Activated T-helper 17 cell treated with anti-CD3 and anti-CD28 coated beads, Interleukin-2, amount 50 U/mL, for 72 hours (primary cell): Measurements from ENCODE around the gene CLDN14. TPM values are rescaled to one million over a fixed set of nuclear protein-coding genes. Genes with fewer than 3 reads are reported as not detected.

ENCODE experiments used
- ATAC-seq: fragments of 150-1000 bp; cut with Tn5 transposase; replicated peaks from 2 replicates; pipeline ENCODE4 v1.10.0; 2021; ENCODE audit warnings: mild to moderate bottlenecking, moderate library complexity
- H3K27ac Mint-ChIP-seq: one replicate; pipeline ENCODE4 v1.8.0; 2022; ENCODE audit warnings: mixed read lengths
- H3K27me3 Mint-ChIP-seq: one replicate; pipeline ENCODE4 v1.8.0; 2022; ENCODE audit warnings: mixed read lengths
- H3K36me3 Mint-ChIP-seq: one replicate; pipeline ENCODE4 v1.8.0; 2022; ENCODE audit warnings: low read depth, mild to moderate bottlenecking, mixed read lengths
- H3K4me1 Mint-ChIP-seq: one replicate; pipeline ENCODE4 v1.8.0; 2022; ENCODE audit warnings: mixed read lengths
- H3K4me3 Mint-ChIP-seq: one replicate; pipeline ENCODE4 v1.8.0; 2022; ENCODE audit warnings: mild to moderate bottlenecking, mixed read lengths
- H3K9me3 Mint-ChIP-seq: one replicate; pipeline ENCODE4 v1.8.0; 2022; ENCODE audit warnings: mixed read lengths
- total RNA-seq, 2 donors: library from RNA; stranded (reverse); gene quantifications; one replicate each; pipeline ENCODE4 v1.2.3, GENCODE V29; 2022

The CLDN14 gene
- total RNA-seq, 2 donors from 2014 or later, result 0.69 TPM; not detected in 1

- no peaks in the 10 kb centered on the region for H3K4me1 Mint-ChIP-seq
- no peak for ATAC-seq
- H3K9me3 Mint-ChIP-seq, result peaks cover 4% of the 10 kb centered on the region
- no peak overlapping the region for H3K4me3 Mint-ChIP-seq
- H3K27ac Mint-ChIP-seq, result no peak overlapping the region
- no peaks in the 10 kb centered on the region for H3K36me3 Mint-ChIP-seq
- peaks cover 18% of the 10 kb centered on the region for H3K27me3 Mint-ChIP-seq
Observed at GRCh38 chr21:36470294-36470693, 9.6 kb downstream of the CLDN14 start.

- Mint-ChIP-seq H3K27ac (no peak overlapping the region), H3K36me3 (no peaks in the 10 kb centered on the region), H3K4me3 (no peak overlapping the region), H3K9me3 (no peaks in the 10 kb centered on the region), H3K27me3 (peaks cover 7% of the 10 kb centered on the region), H3K4me1 (no peaks in the 10 kb centered on the region)
- ATAC-seq, result no peak
Observed at GRCh38 chr21:36466061-36466511, 13.8 kb downstream of the CLDN14 start.

GRCh38 chr21:36465478-36465877, 14.4 kb downstream of the CLDN14 start:
- Mint-ChIP-seq H3K4me3 (no peak overlapping the region), H3K4me1 (no peaks in the 10 kb centered on the region), H3K9me3 (no peaks in the 10 kb centered on the region), H3K27me3 (peaks cover 7% of the 10 kb centered on the region), H3K36me3 (no peaks in the 10 kb centered on the region), H3K27ac (no peak overlapping the region)
- ATAC-seq, result no peak

GRCh38 chr21:36464590-36464989, 15.3 kb downstream of the CLDN14 start:
- ATAC-seq, result no peak
- peaks cover 7% of the 10 kb centered on the region for H3K27me3 Mint-ChIP-seq
- no peak overlapping the region for H3K27ac Mint-ChIP-seq
- no peaks in the 10 kb centered on the region for H3K4me1 Mint-ChIP-seq
- no peaks in the 10 kb centered on the region for H3K36me3 Mint-ChIP-seq
- H3K4me3 Mint-ChIP-seq, result no peak overlapping the region
- no peaks in the 10 kb centered on the region for H3K9me3 Mint-ChIP-seq

- Mint-ChIP-seq H3K36me3 (no peaks in the 10 kb centered on the region), H3K9me3 (no peaks in the 10 kb centered on the region), H3K27ac (no peak overlapping the region), H3K27me3 (peaks cover 7% of the 10 kb centered on the region), H3K4me1 (no peaks in the 10 kb centered on the region), H3K4me3 (no peak overlapping the region)
- ATAC-seq, result no peak
Observed at GRCh38 chr21:36463991-36464390, 15.9 kb downstream of the CLDN14 start.

- H3K4me1 Mint-ChIP-seq, result no peaks in the 10 kb centered on the region
- H3K9me3 Mint-ChIP-seq, result no peaks in the 10 kb centered on the region
Observed at GRCh38 chr21:36463204-36463603, 16.7 kb downstream of the CLDN14 start.

GRCh38 chr21:36461918-36462486, 17.9 kb downstream of the CLDN14 start:
- Mint-ChIP-seq H3K9me3 (no peaks in the 10 kb centered on the region), H3K27me3 (peaks cover 7% of the 10 kb centered on the region), H3K36me3 (no peaks in the 10 kb centered on the region), H3K4me1 (no peaks in the 10 kb centered on the region), H3K27ac (no peak overlapping the region), H3K4me3 (no peak overlapping the region)
- ATAC-seq, result no peak

More at GRCh38 chr21:36463204-36463603, 16.7 kb downstream of the CLDN14 start:
- Mint-ChIP-seq H3K27me3 (peaks cover 7% of the 10 kb centered on the region), H3K36me3 (no peaks in the 10 kb centered on the region), H3K27ac (no peak overlapping the region), H3K4me3 (no peak overlapping the region)
- no peak for ATAC-seq

GRCh38 chr21:36461277-36461917, 18.5 kb downstream of the CLDN14 start:
- Mint-ChIP-seq H3K9me3 (no peaks in the 10 kb centered on the region), H3K27ac (no peak overlapping the region), H3K4me1 (no peaks in the 10 kb centered on the region), H3K4me3 (no peak overlapping the region), H3K36me3 (no peaks in the 10 kb centered on the region), H3K27me3 (peaks cover 5% of the 10 kb centered on the region)
- no peak for ATAC-seq

- Mint-ChIP-seq H3K4me3 (no peak overlapping the region), H3K27me3 (peaks cover 5% of the 10 kb centered on the region), H3K36me3 (no peaks in the 10 kb centered on the region), H3K27ac (no peak overlapping the region), H3K4me1 (no peaks in the 10 kb centered on the region), H3K9me3 (no peaks in the 10 kb centered on the region)
- no peak for ATAC-seq
Observed at GRCh38 chr21:36460866-36461265, 19.1 kb downstream of the CLDN14 start.

- H3K27ac Mint-ChIP-seq, result no peak overlapping the region
- H3K4me1 Mint-ChIP-seq, result no peaks in the 10 kb centered on the region
- no peak overlapping the region for H3K4me3 Mint-ChIP-seq
- peaks cover 13% of the 10 kb centered on the region for H3K27me3 Mint-ChIP-seq
- H3K36me3 Mint-ChIP-seq, result no peaks in the 10 kb centered on the region
- no peak for ATAC-seq
- no peaks in the 10 kb centered on the region for H3K9me3 Mint-ChIP-seq
Observed at GRCh38 chr21:36459098-36459497, 20.8 kb downstream of the CLDN14 start.

- Mint-ChIP-seq H3K27ac (no peak overlapping the region), H3K27me3 (peaks cover 8% of the 10 kb centered on the region), H3K4me1 (no peaks in the 10 kb centered on the region), H3K36me3 (no peaks in the 10 kb centered on the region), H3K9me3 (no peaks in the 10 kb centered on the region), H3K4me3 (no peak overlapping the region)
- no peak for ATAC-seq
Observed at GRCh38 chr21:36456729-36457414, 23.1 kb downstream of the CLDN14 start.

- Mint-ChIP-seq H3K27me3 (peaks cover 8% of the 10 kb centered on the region), H3K9me3 (no peaks in the 10 kb centered on the region), H3K4me3 (no peak overlapping the region), H3K4me1 (no peaks in the 10 kb centered on the region), H3K27ac (no peak overlapping the region), H3K36me3 (no peaks in the 10 kb centered on the region)
- ATAC-seq, result no peak
Observed at GRCh38 chr21:36454706-36455105, 25.2 kb downstream of the CLDN14 start.

- ATAC-seq, result no peak
- no peaks in the 10 kb centered on the region for H3K9me3 Mint-ChIP-seq
- H3K27ac Mint-ChIP-seq, result no peak overlapping the region
- no peaks in the 10 kb centered on the region for H3K4me1 Mint-ChIP-seq
- peaks cover 8% of the 10 kb centered on the region for H3K27me3 Mint-ChIP-seq
- H3K4me3 Mint-ChIP-seq, result no peak overlapping the region
- H3K36me3 Mint-ChIP-seq, result no peaks in the 10 kb centered on the region
Observed at GRCh38 chr21:36454093-36454531, 25.8 kb downstream of the CLDN14 start.

- H3K27ac Mint-ChIP-seq, result no peak overlapping the region
- no peaks in the 10 kb centered on the region for H3K36me3 Mint-ChIP-seq
- H3K27me3 Mint-ChIP-seq, result peaks cover 8% of the 10 kb centered on the region
- H3K4me3 Mint-ChIP-seq, result no peak overlapping the region
- H3K9me3 Mint-ChIP-seq, result no peaks in the 10 kb centered on the region
- no peaks in the 10 kb centered on the region for H3K4me1 Mint-ChIP-seq
- no peak for ATAC-seq
Observed at GRCh38 chr21:36452281-36452825, 27.6 kb downstream of the CLDN14 start.

- H3K9me3 Mint-ChIP-seq, result no peaks in the 10 kb centered on the region
- H3K4me1 Mint-ChIP-seq, result no peaks in the 10 kb centered on the region
- H3K4me3 Mint-ChIP-seq, result no peak overlapping the region
- ATAC-seq, result no peak
- H3K36me3 Mint-ChIP-seq, result no peaks in the 10 kb centered on the region
- peaks cover 10% of the 10 kb centered on the region for H3K27me3 Mint-ChIP-seq
- H3K27ac Mint-ChIP-seq, result no peak overlapping the region
Observed at GRCh38 chr21:36451506-36451905, 28.4 kb downstream of the CLDN14 start.
